ENCODE data around the gene GHITM. TPM values are rescaled to one million over a fixed set of nuclear protein-coding genes. Genes with fewer than 3 reads are reported as not detected.

GHITM gene, protein sequence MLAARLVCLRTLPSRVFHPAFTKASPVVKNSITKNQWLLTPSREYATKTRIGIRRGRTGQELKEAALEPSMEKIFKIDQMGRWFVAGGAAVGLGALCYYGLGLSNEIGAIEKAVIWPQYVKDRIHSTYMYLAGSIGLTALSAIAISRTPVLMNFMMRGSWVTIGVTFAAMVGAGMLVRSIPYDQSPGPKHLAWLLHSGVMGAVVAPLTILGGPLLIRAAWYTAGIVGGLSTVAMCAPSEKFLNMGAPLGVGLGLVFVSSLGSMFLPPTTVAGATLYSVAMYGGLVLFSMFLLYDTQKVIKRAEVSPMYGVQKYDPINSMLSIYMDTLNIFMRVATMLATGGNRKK
- total RNA-seq, result 185 TPM

GRCh38 chr10:84139126-84140035 lies at the start of gene GHITM:
GHITM (plus strand) TSS chr10:84139509; CDS start chr10:84141501, 1,992 bp downstream.

DNA sequence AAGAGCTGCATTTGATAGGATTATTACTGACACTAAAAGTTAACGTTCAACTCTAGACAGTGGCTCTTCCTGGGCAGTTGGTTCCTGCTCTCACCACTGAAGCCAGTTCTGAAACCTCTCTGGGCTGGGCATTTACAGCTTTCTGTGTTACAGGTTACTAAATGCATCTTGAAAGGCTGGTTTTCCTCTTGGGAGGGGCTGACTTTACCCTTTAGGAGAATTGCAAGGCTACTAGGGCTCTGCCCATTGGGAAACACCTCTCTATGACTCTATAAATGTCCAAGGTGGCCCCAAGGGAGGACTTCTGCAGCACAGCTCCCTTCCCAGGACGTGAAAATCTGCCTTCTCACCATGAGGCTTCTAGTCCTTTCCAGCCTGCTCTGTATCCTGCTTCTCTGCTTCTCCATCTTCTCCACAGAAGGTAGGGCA lies 34.2 kb downstream of the GHITM start, which contains the start of gene GPR15LG:
TSS of gene GPR15LG (plus strand) at position 301 of the 429 bp plus-strand sequence. CDS start at position 352, 51 bp downstream.

GRCh38 chr10:84194424-84195043 lies 55.2 kb downstream of the GHITM start, which contains the start of gene CDHR1:
CDHR1 (plus strand) TSS chr10:84194537; CDS start chr10:84194761, 224 bp downstream.

Other genes starting within 250 kb of the GHITM start
- gene GPR15LG, start 34.3 kb downstream of the GHITM start, total RNA-seq, result not detected
- 5.3 TPM for gene CDHR1, start 55.0 kb downstream of the GHITM start, total RNA-seq
- gene LRIT2, start 86.0 kb downstream of the GHITM start, total RNA-seq, result not detected
- not detected for gene LRIT1, start 102.0 kb downstream of the GHITM start, total RNA-seq
- 1.6 TPM for gene RGR, start 105.5 kb downstream of the GHITM start, total RNA-seq
- gene CCSER2, start 189.1 kb downstream of the GHITM start, total RNA-seq, result 99.2 TPM

Data from diencephalon (tissue), 1 donor.